GM18951 (cell line): ENCODE measurements around the gene FIGN.

Source experiments
- POLR2A ChIP-seq: IDR thresholded peaks from 4 replicates; pipeline ENCODE4 v1.6.1; 2011; ENCODE audit warnings: mild to moderate bottlenecking; ENCODE audit not compliant: insufficient read length, insufficient read depth; ENCODE audit errors: extremely low read depth
- in situ Hi-C: fragments of 300-500 bp; cut with MboI; formaldehyde crosslinking; loops from one replicate; pipeline ENCODE4 v1.12.0; 2022; ENCODE audit warnings: low sequenced_read_pairs, mixed read lengths, inconsistent platforms; ENCODE audit not compliant: unreplicated experiment

FIGN gene

GRCh38 chr2:163732727-163733126 is 3.1 kb downstream of the FIGN start:
- no peak for TF ChIP-seq POLR2A
- in situ Hi-C loops = no loop called here

GRCh38 chr2:163731735-163732134 is 4.1 kb downstream of the FIGN start:
- in situ Hi-C loops = no loop called here
- TF ChIP-seq POLR2A = no peak

- TF ChIP-seq POLR2A = no peak
- in situ Hi-C loops = no loop called here
Observed at GRCh38 chr2:163730556-163730955, 5.3 kb downstream of the FIGN start.

GRCh38 chr2:163729636-163730273 is 6.1 kb downstream of the FIGN start:
- TF ChIP-seq POLR2A = no peak
- in situ Hi-C loops = no loop called here

GRCh38 chr2:163723881-163724280 is 11.9 kb downstream of the FIGN start:
- TF ChIP-seq POLR2A = no peak
- in situ Hi-C loops = no loop called here

GRCh38 chr2:163723348-163723747 is 12.5 kb downstream of the FIGN start:
- no peak for TF ChIP-seq POLR2A
- in situ Hi-C loops = no loop called here

GRCh38 chr2:163719331-163719730 is 16.5 kb downstream of the FIGN start:
- in situ Hi-C loops = no loop called here

GRCh38 chr2:163717993-163718680 is 17.7 kb downstream of the FIGN start:
- in situ Hi-C loops = no loop called here
- TF ChIP-seq POLR2A = no peak

More at GRCh38 chr2:163719331-163719730, 16.5 kb downstream of the FIGN start:
- TF ChIP-seq POLR2A = no peak

- in situ Hi-C loops = no loop called here
- no peak for TF ChIP-seq POLR2A
Observed at GRCh38 chr2:163717515-163717914, 18.3 kb downstream of the FIGN start.

GRCh38 chr2:163716101-163716500 is 19.7 kb downstream of the FIGN start:
- in situ Hi-C loops = no loop called here
- TF ChIP-seq POLR2A = no peak

GRCh38 chr2:163715668-163716067 is 20.1 kb downstream of the FIGN start:
- in situ Hi-C loops = no loop called here
- no peak for TF ChIP-seq POLR2A

GRCh38 chr2:163715199-163715598 is 20.6 kb downstream of the FIGN start:
- TF ChIP-seq POLR2A = no peak
- in situ Hi-C loops = no loop called here

GRCh38 chr2:163713534-163714311 is 22.1 kb downstream of the FIGN start:
- TF ChIP-seq POLR2A = no peak
- in situ Hi-C loops = no loop called here
